ENCODE results near the gene CLEC12A.

Gene CLEC12A

DNA sequence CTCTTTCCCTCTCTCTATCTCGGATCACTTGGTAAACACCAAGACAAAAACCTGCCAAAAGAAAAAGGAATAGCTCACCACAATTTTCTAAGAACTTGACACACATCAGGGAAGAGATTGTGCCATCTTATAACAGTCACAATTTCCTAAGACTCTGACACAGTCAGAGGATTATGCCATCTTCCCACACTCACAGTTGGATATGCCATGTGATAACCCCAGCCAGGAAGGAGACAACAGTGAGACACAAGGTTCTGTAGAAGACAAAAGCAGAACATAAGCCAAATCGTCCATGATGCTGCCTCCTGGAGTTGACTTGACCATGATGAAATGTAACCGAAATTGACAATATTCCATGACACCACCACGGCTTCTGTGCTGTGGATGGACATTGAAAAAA is 56.5 kb downstream of the CLEC12A start:
- Histone ChIP-seq H2AFZ (ENCODE audit: low read depth) (no peak overlapping the region), H3K79me2 (ENCODE audit: insufficient read depth, low read depth) (no peaks in the 10 kb centered on the region), H3K4me3 (IDR thresholded peaks at IDR 0.05; ENCODE audit: insufficient read depth, low read depth, low read length) (no peak overlapping the region), H3K36me3 (ENCODE audit: insufficient read depth) (no peaks in the 10 kb centered on the region), H3K4me1 (ENCODE audit: low read depth, poor library complexity, severe bottlenecking) (no peaks in the 10 kb centered on the region), H3K27me3 (ENCODE audit: insufficient read depth, low read depth) (no peaks in the 10 kb centered on the region), H4K20me1 (ENCODE audit: insufficient read depth) (no peaks in the 10 kb centered on the region), H3K4me2 (no peak overlapping the region), H3K9ac (no peak overlapping the region), H3K27ac (no peak overlapping the region)
- no peak for TF ChIP-seq CTCF (conservative IDR thresholded peaks at IDR 0.05; ENCODE audit: low read depth, low read length)

- Histone ChIP-seq H3K4me1 (ENCODE audit: low read depth, poor library complexity, severe bottlenecking) (peaks cover 9% of the 10 kb centered on the region), H3K36me3 (ENCODE audit: insufficient read depth) (no peaks in the 10 kb centered on the region), H3K79me2 (ENCODE audit: insufficient read depth, low read depth) (no peaks in the 10 kb centered on the region), H2AFZ (ENCODE audit: low read depth) (no peak within 1 kb of the TSS), H3K27ac (no peak within 1 kb of the TSS), H3K4me2 (no peak within 1 kb of the TSS), H4K20me1 (ENCODE audit: insufficient read depth) (no peaks in the 10 kb centered on the region), H3K27me3 (ENCODE audit: insufficient read depth, low read depth) (no peaks in the 10 kb centered on the region), H3K9ac (no peak within 1 kb of the TSS), H3K4me3 (IDR thresholded peaks at IDR 0.05; ENCODE audit: insufficient read depth, low read depth, low read length) (no peak within 1 kb of the TSS)
- TF ChIP-seq CTCF (conservative IDR thresholded peaks at IDR 0.05; ENCODE audit: low read depth, low read length) = no peak
Measured at GRCh38 chr12:10030446-10030845, 59.2 kb downstream of the CLEC12A start, which contains the start of gene CLEC9A. Gene CLEC9A, plus strand, starts transcription at chr12:10030682. Its CDS starts 22,006 bp downstream, at chr12:10052688.

DNA sequence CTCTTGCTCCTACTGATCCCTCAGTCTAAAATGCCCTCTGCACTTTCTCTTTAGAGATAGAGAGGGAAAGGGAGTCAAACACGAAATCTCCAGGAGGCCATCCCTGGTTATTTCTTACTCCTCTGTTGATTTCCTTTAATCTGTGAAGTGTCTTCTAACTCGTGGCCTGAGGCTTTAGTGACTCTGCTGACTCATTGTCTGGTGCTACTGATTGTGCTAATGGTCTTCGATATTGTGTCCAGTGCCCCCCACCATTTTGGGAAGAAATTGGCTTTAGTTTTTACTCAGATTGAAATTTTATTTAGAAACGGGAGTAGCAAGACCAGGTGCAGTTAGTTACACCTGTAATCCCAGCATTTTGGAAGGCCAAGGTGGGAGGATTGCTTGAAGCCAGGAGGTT is 60.1 kb downstream of the CLEC12A start:
- H3K27ac ChIP-seq = no peak overlapping the region
- H4K20me1 ChIP-seq (ENCODE audit: insufficient read depth) = no peaks in the 10 kb centered on the region
- no peaks in the 10 kb centered on the region for H3K27me3 ChIP-seq (ENCODE audit: insufficient read depth, low read depth)
- H3K4me2 ChIP-seq = no peak overlapping the region
- no peaks in the 10 kb centered on the region for H3K36me3 ChIP-seq (ENCODE audit: insufficient read depth)
- no peak for TF ChIP-seq CTCF (conservative IDR thresholded peaks at IDR 0.05; ENCODE audit: low read depth, low read length)
- H3K9ac ChIP-seq = no peak overlapping the region
- peaks cover 9% of the 10 kb centered on the region for H3K4me1 ChIP-seq (ENCODE audit: low read depth, poor library complexity, severe bottlenecking)
- H2AFZ ChIP-seq (ENCODE audit: low read depth) = no peak overlapping the region
- H3K4me3 ChIP-seq (IDR thresholded peaks at IDR 0.05; ENCODE audit: insufficient read depth, low read depth, low read length) = no peak overlapping the region
- no peaks in the 10 kb centered on the region for H3K79me2 ChIP-seq (ENCODE audit: insufficient read depth, low read depth)

- Histone ChIP-seq H2AFZ (ENCODE audit: low read depth) (no peak overlapping the region), H3K9ac (no peak overlapping the region), H4K20me1 (ENCODE audit: insufficient read depth) (no peaks in the 10 kb centered on the region), H3K4me2 (no peak overlapping the region), H3K79me2 (ENCODE audit: insufficient read depth, low read depth) (no peaks in the 10 kb centered on the region), H3K36me3 (ENCODE audit: insufficient read depth) (no peaks in the 10 kb centered on the region), H3K27me3 (ENCODE audit: insufficient read depth, low read depth) (no peaks in the 10 kb centered on the region), H3K4me1 (ENCODE audit: low read depth, poor library complexity, severe bottlenecking) (peaks cover 9% of the 10 kb centered on the region), H3K27ac (no peak overlapping the region), H3K4me3 (IDR thresholded peaks at IDR 0.05; ENCODE audit: insufficient read depth, low read depth, low read length) (no peak overlapping the region)
- TF ChIP-seq CTCF (conservative IDR thresholded peaks at IDR 0.05; ENCODE audit: low read depth, low read length) = no peak
Measured at GRCh38 chr12:10031771-10032175, 60.6 kb downstream of the CLEC12A start.

Data from KMS-11 (cell line).